ENCODE results near the gene KPNA3. TPM values are rescaled to one million over a fixed set of nuclear protein-coding genes. Genes with fewer than 3 reads are reported as not detected.
"Not testable (repeated sequence)": the region's sequence is repeated elsewhere in the genome, so short reads cannot be mapped to it uniquely, and the experiment has no call there.

The KPNA3 gene
- total and polyA plus RNA-seq, 2 experiments from 2014 or later = 23.8 to 32.6 TPM

DNA sequence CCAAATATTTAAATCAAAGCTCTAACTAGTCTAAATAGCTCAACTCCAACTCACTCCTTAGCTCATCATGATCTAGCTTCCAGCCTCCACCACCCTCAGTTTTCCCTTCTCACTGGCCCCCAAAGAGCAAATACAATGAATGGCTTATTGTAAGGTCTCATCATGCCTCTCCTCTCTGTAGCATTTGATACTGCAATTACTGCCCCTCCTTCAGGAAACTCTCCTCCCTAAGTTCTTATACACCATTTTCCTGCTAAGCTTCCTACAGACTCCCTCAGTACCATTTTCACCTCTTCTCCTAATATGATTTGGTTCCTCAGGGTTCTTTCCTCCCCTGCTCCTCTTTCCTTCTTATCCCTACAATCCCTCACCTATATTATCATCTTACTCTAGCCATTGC, 12.8 kb downstream of the KPNA3 start:
- TF ChIP-seq, protein P1, sequence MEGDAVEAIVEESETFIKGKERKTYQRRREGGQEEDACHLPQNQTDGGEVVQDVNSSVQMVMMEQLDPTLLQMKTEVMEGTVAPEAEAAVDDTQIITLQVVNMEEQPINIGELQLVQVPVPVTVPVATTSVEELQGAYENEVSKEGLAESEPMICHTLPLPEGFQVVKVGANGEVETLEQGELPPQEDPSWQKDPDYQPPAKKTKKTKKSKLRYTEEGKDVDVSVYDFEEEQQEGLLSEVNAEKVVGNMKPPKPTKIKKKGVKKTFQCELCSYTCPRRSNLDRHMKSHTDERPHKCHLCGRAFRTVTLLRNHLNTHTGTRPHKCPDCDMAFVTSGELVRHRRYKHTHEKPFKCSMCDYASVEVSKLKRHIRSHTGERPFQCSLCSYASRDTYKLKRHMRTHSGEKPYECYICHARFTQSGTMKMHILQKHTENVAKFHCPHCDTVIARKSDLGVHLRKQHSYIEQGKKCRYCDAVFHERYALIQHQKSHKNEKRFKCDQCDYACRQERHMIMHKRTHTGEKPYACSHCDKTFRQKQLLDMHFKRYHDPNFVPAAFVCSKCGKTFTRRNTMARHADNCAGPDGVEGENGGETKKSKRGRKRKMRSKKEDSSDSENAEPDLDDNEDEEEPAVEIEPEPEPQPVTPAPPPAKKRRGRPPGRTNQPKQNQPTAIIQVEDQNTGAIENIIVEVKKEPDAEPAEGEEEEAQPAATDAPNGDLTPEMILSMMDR (IDR thresholded peaks at IDR 0.05; ENCODE audit: low read depth, low read length) = no peak
- Histone ChIP-seq H3K36me3 (no peaks in the 10 kb centered on the region), H3K4me1 (ENCODE audit: low read depth) (peaks cover 10% of the 10 kb centered on the region), H3K4me3 (no peak overlapping the region), H3K9me3 (ENCODE audit: low read depth) (no peaks in the 10 kb centered on the region), H3K27me3 (no peaks in the 10 kb centered on the region), H3K27ac (no peak overlapping the region)
- DNase-seq (ENCODE audit: low read depth in 1 of 2, low spot score in 1 of 2) = no peak

DNA sequence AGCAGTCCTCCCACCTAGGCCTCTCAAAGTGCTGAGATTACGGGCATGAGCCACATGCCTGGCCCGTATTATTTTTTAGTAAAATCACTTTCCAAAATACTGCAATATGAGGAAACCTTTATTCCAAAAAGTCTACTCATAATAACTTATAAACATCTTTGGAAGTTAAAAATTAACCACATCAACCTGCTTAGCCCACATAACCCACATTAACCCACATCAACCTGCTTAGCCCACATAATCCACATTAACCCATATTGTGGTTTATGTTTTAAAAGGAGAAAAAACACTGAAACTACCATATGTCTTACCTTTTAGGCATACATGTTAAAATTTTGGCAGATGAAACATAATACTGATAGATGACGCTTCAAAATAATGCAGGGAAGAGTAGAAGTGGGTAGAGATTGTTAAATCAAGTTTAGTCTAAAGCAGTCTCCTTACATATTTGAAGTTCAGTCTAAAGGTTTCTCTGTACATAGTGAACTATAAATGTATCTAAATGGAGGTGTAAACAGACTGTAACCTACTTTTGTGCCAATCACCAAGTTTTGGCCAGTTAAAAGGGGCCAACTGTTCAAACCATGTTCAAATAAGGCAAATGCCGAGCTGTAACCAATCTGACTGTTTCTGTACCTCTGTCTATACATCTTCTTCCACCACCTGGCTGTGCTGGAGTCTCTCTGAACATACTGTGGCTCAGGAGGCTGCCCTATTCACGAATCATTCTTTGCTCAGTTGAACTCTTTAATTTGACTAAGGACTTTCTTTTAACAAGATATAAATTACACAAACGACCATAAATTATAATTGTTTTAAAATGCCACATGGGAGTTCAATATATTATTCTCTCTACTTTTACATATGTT, 14.5 kb downstream of the KPNA3 start:
- H3K4me1 ChIP-seq (ENCODE audit: low read depth) = peaks cover 4% of the 10 kb centered on the region
- H3K4me3 ChIP-seq = no peak overlapping the region
- no peaks in the 10 kb centered on the region for H3K9me3 ChIP-seq (ENCODE audit: low read depth)
- no peaks in the 10 kb centered on the region for H3K27me3 ChIP-seq
- H3K27ac ChIP-seq = no peak overlapping the region
- H3K36me3 ChIP-seq = no peaks in the 10 kb centered on the region
- DNase-seq (ENCODE audit: low read depth in 1 of 2, low spot score in 1 of 2) = no peak
- TF ChIP-seq, protein P1 (IDR thresholded peaks at IDR 0.05; ENCODE audit: low read depth, low read length) = no peak

DNA sequence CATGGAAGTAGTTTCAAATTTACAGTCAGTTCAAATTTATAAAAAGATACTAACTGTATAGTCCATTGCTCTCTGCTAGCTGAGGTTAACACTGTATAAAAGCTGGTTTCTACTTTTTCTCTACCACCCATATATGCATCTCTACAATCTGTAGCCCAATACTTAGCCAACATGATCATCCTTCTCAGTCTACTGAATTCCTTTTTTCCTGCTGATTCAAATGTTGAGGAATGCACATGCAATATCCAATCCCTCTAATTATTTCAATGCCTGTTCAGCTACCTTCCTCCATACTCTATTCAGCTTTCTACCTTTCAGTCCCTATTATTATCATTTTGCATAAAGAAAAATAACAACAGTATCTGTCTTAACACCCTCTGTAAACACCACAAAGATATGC, 15.6 kb downstream of the KPNA3 start:
- DNase-seq (ENCODE audit: low read depth in 1 of 2, low spot score in 1 of 2) = no peak
- H3K9me3 ChIP-seq (ENCODE audit: low read depth) = no peaks in the 10 kb centered on the region
- H3K36me3 ChIP-seq = no peaks in the 10 kb centered on the region
- H3K4me3 ChIP-seq = no peak overlapping the region
- no peak overlapping the region for H3K27ac ChIP-seq
- TF ChIP-seq, protein P1 (IDR thresholded peaks at IDR 0.05; ENCODE audit: low read depth, low read length) = no peak
- H3K27me3 ChIP-seq = no peaks in the 10 kb centered on the region
- H3K4me1 ChIP-seq (ENCODE audit: low read depth) = peaks cover under 1% of the 10 kb centered on the region

DNA sequence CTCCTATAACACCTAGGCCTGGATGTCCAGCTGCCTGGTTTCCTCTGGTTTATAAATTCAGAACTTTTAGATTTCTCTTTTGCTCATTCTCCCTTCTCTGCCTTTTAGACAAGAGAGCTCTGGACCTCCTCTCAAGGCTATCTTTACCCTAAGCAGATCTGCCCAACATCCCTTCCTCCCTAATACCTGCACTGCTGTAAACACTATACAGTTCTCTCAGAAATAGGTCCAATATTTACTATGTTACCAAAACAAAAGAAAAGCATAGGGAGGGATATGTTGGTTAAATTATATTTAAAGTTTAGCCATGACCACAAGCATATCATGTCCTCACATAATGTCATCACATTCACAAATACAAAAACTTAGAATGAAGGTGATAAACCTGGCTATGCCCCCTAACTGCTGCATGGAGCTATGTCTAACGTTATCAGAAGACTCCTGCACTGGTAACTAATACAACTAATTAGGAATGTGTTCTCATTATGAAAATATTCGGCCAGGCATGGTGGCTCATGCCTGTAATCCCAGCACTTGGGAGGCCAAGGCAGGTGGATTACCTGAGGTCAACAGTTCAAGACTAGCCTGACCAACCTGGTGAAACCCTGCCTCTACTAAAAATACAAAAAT, 18.0 kb downstream of the KPNA3 start:
- Histone ChIP-seq H3K4me3 (no peak overlapping the region), H3K27me3 (no peaks in the 10 kb centered on the region), H3K36me3 (no peaks in the 10 kb centered on the region), H3K9me3 (ENCODE audit: low read depth) (no peaks in the 10 kb centered on the region), H3K27ac (no peak overlapping the region), H3K4me1 (ENCODE audit: low read depth) (no peaks in the 10 kb centered on the region)
- DNase-seq (ENCODE audit: low read depth in 1 of 2, low spot score in 1 of 2) = no peak
- TF ChIP-seq, protein P1 (IDR thresholded peaks at IDR 0.05; ENCODE audit: low read depth, low read length) = no peak

DNA sequence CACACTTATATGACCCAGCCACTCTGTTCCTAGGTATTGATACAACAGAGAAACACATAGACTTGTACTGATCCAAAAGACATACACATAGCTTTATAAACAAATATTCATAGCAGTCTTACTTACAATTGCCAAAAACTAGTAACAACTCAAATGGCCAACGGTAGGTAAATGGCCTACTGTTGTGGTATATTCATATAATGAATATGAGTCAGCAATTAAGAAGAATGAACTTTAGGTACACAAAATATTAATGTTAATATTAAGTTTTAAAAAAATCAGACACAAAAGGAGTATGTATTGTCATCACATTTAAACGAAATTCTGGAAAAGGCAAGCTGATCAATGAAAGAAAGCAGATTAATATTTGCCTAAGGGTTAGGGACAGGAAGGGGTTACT, 19.7 kb downstream of the KPNA3 start:
- Histone ChIP-seq H3K4me3 (no peak overlapping the region), H3K36me3 (no peaks in the 10 kb centered on the region), H3K27me3 (no peaks in the 10 kb centered on the region), H3K27ac (no peak overlapping the region), H3K9me3 (ENCODE audit: low read depth) (no peaks in the 10 kb centered on the region), H3K4me1 (ENCODE audit: low read depth) (no peaks in the 10 kb centered on the region)
- no peak for DNase-seq (ENCODE audit: low read depth in 1 of 2, low spot score in 1 of 2)
- TF ChIP-seq, protein P1 (IDR thresholded peaks at IDR 0.05; ENCODE audit: low read depth, low read length) = no peak

DNA sequence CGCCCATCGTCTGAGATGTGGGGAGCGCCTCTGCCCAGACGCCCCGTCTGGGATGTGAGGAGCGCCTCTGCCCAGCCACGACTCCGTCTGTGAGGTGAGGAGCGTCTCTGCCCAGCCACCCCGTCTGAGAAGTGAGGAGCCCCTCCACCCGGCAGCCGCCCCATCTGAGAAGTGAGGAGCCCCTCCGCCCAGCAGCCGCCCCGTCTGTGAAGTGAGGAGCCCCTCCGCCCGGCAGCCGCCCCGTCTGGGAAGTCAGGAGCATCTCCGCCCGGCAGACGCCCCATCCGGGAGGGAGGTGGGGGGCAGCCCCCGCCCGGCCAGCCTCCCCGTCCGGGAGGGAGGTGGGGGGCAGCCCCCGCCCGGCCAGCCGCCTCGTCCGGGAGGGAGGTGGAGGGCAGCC, 30.7 kb downstream of the KPNA3 start:
- not testable (repeated sequence) for DNase-seq (ENCODE audit: low read depth in 1 of 2, low spot score in 1 of 2); H3K27ac ChIP-seq; H3K36me3 ChIP-seq; H3K27me3 ChIP-seq; H3K9me3 ChIP-seq (ENCODE audit: low read depth); H3K4me3 ChIP-seq; H3K4me1 ChIP-seq (ENCODE audit: low read depth)
